Islet of Langerhans (tissue), 1 donor: ENCODE results near the gene PPIP5K2.

Source experiments
- FAIRE-seq: peaks from one replicate; lab custom pipeline; 2011; peaks lifted over from hg19 to GRCh38; lab: Jason Lieb, UNC

Gene PPIP5K2

DNA sequence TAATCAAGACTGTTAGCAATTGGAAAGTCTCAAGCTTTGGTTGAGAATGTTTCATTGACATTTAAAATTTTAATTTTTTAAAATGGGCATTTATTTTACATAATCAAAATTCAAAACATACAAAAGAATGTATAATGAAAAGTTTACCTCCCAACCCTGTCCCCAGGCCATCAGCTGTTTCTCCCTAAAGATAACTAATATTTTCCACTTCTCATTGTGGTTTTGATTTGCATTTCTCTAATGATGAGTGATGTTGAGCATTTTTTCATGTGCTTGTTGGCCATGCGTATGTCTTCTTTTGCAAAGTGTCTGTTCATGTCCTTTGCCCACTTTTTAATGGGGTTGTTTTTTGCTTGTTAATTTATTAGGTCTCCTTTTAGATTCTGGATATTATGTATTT, 127.0 kb downstream of the PPIP5K2 start:
- FAIRE-seq: no peak

DNA sequence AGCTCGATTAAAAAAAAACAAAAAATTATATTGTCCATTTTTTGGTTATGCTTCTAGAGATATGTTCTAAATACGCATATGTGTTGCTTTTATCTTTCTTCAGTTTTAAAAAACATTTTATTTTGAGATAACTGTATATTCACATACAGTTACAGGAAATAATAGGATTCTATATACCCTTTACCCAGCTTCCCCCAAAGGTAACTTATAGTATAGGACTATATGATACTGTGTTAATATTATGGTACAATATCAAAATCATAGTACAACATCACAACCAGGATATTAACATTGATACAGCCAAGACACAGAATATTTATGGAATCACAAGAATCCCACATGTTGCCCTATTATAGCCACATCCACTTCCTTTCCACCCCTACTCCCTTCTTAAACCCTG, 129.0 kb downstream of the PPIP5K2 start:
- no peak for FAIRE-seq

DNA sequence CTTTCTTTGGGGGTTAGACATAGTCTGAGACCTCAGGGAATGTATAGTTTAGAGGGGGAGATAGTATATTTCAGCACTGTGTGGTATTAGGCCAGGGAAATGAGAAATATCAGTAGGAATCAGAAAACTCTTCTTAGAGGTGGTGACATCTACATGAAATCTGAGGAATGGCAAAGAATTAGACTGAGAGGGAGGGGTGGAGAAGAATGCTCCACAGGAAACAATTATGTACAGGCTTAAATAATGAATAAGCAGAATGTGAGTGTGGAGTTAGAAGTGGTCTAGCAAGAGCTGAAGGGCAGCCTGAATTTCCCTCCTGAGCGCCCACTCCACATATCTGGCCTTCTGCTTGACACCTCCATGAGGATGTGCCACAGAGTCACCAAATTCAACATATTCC, 134.8 kb downstream of the PPIP5K2 start:
- no peak for FAIRE-seq

DNA sequence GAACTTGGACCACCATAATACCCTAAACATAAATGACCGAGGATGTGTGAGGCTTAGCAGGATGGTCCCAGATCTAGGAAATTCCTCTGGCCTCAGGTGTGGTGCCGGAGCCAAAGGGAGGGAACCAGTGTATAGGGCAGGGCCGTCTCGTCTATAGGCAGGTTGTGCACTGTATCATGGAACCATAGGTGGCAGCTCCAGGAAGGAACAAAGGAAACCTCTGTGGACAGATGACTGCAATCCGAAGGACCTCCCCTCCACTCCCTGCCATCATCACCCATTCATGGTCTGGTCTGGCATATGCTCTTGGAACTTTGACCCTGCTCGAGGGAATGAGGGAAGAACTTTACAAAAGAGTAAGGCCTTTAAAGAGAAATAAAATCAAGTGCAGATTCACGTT, 135.6 kb downstream of the PPIP5K2 start:
- no peak for FAIRE-seq

DNA sequence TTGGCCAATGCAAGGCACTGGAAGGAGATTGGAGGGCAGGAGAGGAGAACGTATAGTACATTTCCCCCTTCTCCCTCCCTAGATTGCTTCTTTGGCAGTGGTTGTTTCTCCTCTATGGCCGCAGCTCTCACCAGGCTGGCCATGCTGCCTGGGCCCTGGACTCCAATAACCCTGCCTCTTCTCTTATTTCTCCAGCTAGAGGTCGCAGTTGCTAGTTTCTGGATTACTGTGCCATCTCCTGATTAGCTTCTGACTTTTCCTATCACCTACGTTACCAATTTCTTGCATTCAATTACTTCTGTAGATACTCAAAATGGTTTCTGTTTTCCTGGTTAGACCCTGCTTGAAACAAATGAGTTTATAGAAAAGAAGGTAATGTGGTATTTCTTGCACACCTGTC, 136.1 kb downstream of the PPIP5K2 start:
- no peak for FAIRE-seq

DNA sequence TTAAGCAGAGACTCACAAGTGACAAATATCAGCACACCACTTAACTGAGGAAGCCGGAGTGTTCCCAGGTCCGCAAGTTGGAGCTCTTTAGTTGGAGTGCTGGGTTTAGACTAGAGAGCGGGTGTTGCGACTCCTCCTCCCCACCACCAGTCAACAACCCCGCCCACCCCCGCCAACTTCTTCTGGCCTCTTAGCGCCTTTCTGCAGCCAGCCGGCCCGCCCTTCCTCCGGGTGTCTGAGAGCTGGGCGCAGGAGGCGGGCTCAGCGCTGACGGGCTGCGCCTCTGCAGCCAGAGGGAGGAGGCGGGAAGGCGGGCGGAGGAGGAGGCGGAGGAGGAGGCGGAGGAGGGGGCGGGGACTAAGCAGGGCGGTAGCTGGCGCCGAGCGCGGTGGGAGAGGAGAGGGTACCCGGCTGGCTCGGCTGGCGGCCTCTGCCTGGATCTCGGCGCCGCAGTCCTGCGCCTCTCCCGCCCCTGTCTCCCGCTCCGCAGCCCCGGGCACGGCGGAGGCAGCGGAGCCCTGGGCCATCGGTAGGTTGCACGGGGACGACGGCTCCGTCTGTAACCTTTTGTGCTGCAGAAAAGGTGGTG, 138.4 kb downstream of the PPIP5K2 start, which contains the start of gene MACIR:
MACIR (plus strand) TSS at position 396 of the 589 bp plus-strand sequence. CDS start 17,157 bp downstream, outside the sequence.
- FAIRE-seq: no peak

DNA sequence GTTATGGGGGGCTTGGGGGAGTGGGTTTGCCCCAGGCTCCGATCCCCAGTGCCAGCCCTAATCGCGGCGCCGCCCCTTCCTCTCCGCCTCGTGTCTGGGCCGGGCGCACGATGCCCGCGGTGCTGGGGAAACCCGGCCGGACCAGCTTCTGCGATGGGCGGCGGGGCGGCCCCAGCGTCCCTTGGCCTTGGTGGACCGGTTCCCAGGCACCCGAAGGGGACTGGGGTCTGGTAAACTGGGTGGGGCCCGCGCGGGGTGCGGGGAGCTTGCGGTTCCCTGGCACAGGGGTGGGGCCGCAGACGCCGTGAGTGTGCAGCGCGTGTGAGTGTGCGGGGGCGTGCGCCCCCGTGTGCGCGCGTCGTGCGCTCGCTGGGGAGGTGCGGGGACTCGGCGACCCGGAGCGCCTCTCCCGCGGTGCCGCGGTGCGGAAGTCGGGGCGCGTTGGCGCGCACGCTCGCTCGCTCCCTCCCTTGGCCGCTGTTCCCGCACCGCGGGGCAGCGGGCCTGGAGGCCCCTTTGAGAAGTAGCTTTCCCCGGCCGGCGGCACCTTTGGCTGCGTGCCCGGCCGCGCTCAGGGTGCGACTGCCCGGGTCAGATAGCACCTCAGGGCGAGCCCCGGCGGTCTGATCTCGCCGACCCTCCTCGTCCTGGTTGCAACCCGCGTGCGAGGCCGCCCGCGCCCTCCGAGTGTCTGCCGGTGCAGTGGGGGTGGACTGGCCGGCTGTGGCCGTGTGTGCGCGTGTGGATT, 139.0 kb downstream of the PPIP5K2 start:
- no peak for FAIRE-seq

DNA sequence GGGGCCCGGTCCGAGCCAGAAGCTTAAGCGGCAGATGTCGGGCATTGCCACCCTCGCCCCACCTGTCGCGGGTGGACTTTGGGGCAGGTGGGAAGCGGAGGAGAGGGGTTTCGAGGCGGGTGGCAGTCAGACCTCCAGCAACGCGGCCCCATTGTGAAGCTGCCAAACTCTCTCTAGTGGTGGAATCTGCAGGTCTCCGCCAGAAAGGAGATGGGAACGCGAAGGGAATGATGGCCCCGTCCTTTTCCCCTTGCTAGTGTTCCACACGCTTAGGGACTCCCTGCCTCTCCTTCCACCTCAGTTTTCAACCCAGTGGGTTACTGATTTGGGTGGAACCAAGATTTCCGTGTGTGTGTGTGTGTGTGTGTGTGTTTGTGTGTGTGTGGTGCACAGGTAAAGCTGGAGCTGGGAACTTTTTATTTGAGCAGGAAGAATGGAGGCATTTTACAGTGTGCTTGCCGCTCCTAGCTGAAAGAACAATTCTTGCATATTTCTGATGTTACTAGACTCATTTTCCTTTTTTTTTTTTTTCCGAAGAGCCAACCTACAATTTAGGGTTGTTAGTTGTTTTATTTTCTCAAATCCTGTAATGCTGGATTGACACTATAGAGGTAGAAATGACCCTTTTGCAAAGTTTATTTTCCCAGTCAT, 139.7 kb downstream of the PPIP5K2 start:
- FAIRE-seq: peak; percentile 9

DNA sequence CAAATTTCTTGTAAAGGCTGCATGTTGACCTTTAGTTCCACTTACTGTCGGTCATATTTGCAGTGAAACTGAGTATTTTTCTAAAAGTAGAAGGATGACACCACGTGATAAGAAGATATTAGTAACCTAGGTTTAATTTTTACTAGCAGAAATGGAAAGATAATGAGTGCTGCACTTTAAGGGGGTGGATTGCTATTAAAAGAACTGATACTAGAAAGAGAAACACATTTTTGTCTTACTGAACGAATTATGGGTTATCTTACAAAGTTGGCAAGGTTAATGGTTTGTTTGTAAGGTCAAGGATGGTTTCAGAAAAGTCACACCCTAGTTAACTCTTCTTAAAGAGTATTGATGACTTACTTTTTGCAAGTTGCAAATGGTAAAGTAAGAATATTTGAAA, 140.8 kb downstream of the PPIP5K2 start:
- FAIRE-seq: peak; percentile 33
